Activated naive CD4-positive, alpha-beta T cell treated with anti-CD3 and anti-CD28 coated beads, Interleukin-2, amount 10 ng/mL, durations not matched to agents 7 days and 5 days (primary cell): ENCODE results near the gene LAT.
"Not testable (repeated sequence)": the region's sequence is repeated elsewhere in the genome, so short reads cannot be mapped to it uniquely, and the experiment has no call there.

ENCODE experiments used
- CTCF ChIA-PET: fragments of 350-600 bp; sonication (Branson Sonifier 250); formaldehyde crosslinking; loops from one replicate; lab custom pipeline; 2021; ENCODE audit warnings: antibody characterized with exemption; lab: Charles Lee
- DNase-seq: peaks from one replicate; pipeline ENCODE4 v3.0.0-alpha.2; 2020
- H3K27ac Mint-ChIP-seq: one replicate; pipeline ENCODE4 v1.8.0; 2021; ENCODE audit warnings: mild to moderate bottlenecking, moderate library complexity, mixed read lengths
- H3K27me3 Mint-ChIP-seq: one replicate; pipeline ENCODE4 v1.8.0; 2021; ENCODE audit warnings: mild to moderate bottlenecking, mixed read lengths
- H3K36me3 Mint-ChIP-seq: one replicate; pipeline ENCODE4 v1.8.0; 2021; ENCODE audit warnings: mixed read lengths
- H3K4me1 Mint-ChIP-seq: one replicate; pipeline ENCODE4 v1.8.0; 2021; ENCODE audit warnings: mixed read lengths
- H3K4me3 Mint-ChIP-seq: one replicate; pipeline ENCODE4 v1.8.0; 2021; ENCODE audit warnings: mild to moderate bottlenecking, moderate library complexity, mixed read lengths
- H3K9me3 Mint-ChIP-seq: one replicate; pipeline ENCODE4 v1.8.0; 2021; ENCODE audit warnings: mixed read lengths

The LAT gene, protein sequence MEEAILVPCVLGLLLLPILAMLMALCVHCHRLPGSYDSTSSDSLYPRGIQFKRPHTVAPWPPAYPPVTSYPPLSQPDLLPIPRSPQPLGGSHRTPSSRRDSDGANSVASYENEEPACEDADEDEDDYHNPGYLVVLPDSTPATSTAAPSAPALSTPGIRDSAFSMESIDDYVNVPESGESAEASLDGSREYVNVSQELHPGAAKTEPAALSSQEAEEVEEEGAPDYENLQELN

DNA sequence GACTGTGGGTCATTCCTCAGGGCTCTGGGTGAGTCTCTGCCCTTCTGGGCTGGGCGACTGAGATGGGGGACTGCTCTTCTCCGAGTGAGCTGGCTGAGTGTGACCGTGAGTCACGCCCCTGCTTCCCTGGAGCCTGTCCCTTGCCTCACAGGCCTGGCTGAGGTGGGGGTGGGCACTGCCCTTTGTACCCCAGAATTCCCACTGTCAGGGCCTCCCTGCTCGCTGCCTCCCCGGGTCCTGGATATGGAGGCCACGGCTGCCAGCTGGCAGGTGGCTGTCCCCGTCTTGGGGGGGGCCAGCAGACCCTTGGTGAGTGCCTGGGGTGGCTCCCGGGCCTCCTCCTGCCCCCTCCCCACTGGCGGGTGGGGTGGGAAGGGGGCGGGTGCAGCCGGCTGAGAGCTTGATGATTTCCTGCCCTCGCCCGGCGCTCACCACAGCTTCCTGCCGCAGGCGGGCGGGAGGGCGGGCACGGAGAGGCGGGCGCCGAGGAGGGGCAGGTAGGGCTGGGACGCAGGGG, at the start of gene LAT:
TSS of gene LAT (plus strand) at position 434 of the 517 bp plus-strand sequence. CDS start 366 bp downstream, outside the sequence.
- Mint-ChIP-seq H3K27me3 (no peaks in the 10 kb centered on the region), H3K4me3 (peak within 1 kb of the TSS; percentile 100), H3K9me3 (peaks cover 12% of the 10 kb centered on the region), H3K36me3 (peaks cover 81% of the 10 kb centered on the region), H3K4me1 (peaks cover 55% of the 10 kb centered on the region), H3K27ac (peak within 1 kb of the TSS; percentile 96)
- peak; percentile 87 for DNase-seq
- CTCF ChIA-PET: interaction anchor here (0.9 to 1.1 kb wide), 3 partner anchors 11 to 1071 kb away, joined by 3 to 5 read pairs (median 3); partner anchors contain the start of gene SPNS1

DNA sequence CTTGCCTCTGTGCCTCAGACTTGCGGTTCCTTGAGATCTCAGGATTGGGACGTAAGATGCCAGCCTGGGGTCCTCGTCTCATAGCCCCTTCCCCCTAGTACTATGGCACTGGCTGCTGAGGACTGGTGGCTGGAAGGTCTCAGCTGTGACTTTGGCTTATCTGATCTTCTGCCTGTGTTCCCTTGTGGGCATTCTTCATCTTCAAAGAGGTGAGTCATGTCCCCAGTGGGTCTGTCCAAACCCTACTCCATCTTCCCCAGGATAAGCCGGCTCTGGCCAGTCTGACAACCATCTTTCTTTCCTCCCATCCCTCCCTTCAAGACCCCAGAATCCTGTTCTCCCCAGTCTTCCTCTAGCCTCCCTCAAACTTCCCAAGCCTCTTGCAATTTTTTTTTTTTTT, 49.5 kb upstream of the LAT start:
- Mint-ChIP-seq H3K4me1 (peaks cover 34% of the 10 kb centered on the region), H3K36me3 (no peaks in the 10 kb centered on the region), H3K27ac (no peak overlapping the region), H3K9me3 (no peaks in the 10 kb centered on the region), H3K27me3 (peaks cover 34% of the 10 kb centered on the region), H3K4me3 (peak overlapping the region; percentile 29)
- DNase-seq: no peak
- CTCF ChIA-PET: interaction anchor here (1.8 kb wide), 1 partner anchor 9 kb away, joined by 12 read pairs; no protein-coding TSS in a partner anchor

DNA sequence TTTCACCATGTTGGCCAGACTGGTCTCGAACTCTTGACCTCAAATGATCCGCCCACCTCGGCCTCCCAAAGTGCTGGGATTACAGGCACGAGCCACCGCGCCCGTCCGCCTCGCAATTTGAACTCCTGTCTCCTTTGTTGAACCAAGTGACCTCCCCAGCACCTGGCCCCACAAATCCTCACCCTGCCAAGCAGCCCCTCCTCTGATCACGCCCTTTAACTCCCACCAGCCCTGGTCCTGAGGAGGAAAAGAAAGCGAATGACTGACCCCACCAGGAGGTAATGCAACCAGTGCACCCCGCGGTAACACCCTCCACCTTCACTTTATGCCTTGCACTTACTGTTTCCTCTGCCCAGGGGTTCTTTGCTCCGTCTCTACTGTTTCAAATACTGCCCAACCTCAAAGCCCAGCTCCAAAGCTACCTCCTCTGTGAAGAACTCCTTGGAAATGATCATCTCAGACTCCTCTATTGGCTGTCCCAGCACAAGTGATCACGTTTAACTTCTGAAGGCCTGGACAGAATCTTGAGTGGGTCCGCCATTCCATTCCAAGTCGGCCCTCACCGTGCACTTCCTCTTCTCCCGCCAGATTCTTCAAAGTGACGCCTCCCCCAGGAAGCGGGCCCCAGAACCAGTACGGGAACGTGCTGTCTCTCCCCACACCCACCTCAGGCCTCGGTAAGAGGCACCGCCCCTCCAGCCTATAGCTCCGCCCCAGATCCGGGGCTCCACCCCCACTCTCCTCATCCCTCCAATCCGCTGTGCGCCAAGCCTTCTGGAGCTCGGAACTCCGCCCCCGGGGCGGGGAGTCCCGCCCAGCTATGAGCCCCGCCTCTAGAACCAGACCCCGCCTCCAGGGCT, 48.7 kb upstream of the LAT start:
- peak overlapping the region; percentile 39 for H3K27ac Mint-ChIP-seq
- CTCF ChIA-PET: interaction anchor here (1.0 to 1.9 kb wide), 3 partner anchors 9 to 12 kb away, joined by 3 to 12 read pairs (median 5); partner anchors contain the start of gene RABEP2

DNA sequence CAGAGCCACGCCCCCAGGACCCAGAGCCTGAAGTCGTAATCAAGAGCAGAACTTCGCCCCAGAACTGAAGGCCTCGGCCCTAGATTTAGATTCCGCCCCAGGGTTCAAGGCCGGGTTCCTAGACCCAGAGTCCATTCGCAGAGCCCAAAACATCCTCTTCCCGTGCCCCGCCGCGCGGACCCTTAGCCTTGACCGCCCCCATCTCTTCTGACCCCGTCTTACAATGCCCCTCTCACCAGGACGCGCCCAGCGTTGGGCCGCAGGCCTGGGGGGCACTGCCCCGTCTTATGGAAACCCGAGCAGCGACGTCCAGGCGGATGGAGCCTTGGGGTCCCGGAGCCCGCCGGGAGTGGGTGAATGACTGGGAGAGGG, 48.1 kb upstream of the LAT start:
- Mint-ChIP-seq H3K27ac (peak overlapping the region; percentile 39), H3K9me3 (no peaks in the 10 kb centered on the region), H3K36me3 (no peaks in the 10 kb centered on the region), H3K27me3 (peaks cover 34% of the 10 kb centered on the region), H3K4me1 (peaks cover 25% of the 10 kb centered on the region), H3K4me3 (peak overlapping the region; percentile 68)
- DNase-seq: no peak
- CTCF ChIA-PET: interaction anchor here (1.0 to 1.9 kb wide), 3 partner anchors 8 to 12 kb away, joined by 3 to 12 read pairs (median 5); partner anchors contain the start of gene RABEP2

More for the DNA sequence above, 48.7 kb upstream of the LAT start:
- peak; percentile 87 for DNase-seq
- peaks cover 34% of the 10 kb centered on the region for H3K27me3 Mint-ChIP-seq
- H3K4me1 Mint-ChIP-seq: peaks cover 26% of the 10 kb centered on the region
- no peaks in the 10 kb centered on the region for H3K36me3 Mint-ChIP-seq
- no peaks in the 10 kb centered on the region for H3K9me3 Mint-ChIP-seq
- H3K4me3 Mint-ChIP-seq: peak overlapping the region; percentile 68

DNA sequence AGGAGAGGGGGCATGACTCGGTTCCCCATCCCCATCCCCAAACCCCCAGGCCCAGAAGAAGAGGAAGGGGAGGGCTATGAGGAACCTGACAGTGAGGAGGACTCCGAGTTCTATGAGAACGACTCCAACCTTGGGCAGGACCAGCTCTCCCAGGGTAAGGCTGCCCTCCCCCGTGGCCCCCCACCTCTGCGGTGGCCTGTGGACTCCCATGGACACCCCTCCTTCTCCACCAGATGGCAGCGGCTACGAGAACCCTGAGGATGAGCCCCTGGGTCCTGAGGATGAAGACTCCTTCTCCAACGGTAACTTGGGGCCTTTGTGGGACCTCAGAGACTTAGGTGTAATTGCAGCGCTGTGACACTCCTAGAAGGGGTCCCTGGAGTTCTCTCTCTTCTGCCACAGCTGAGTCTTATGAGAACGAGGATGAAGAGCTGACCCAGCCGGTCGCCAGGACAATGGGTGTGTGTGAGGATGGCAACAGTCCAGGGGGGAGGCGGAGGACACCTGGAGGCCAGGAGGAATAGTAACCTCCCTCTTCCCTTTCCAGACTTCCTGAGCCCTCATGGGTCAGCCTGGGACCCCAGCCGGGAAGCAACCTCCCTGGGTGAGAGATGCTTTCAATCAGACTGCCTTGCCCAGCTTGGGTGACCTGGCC, 47.5 kb upstream of the LAT start:
- CTCF ChIA-PET: interaction anchor here (1.9 kb wide), 1 partner anchor 11 kb away, joined by 5 read pairs; no protein-coding TSS in a partner anchor
- Mint-ChIP-seq H3K4me3 (no peak overlapping the region), H3K27me3 (peaks cover 34% of the 10 kb centered on the region), H3K4me1 (peaks cover 25% of the 10 kb centered on the region), H3K9me3 (no peaks in the 10 kb centered on the region), H3K27ac (no peak overlapping the region), H3K36me3 (no peaks in the 10 kb centered on the region)
- DNase-seq: no peak

DNA sequence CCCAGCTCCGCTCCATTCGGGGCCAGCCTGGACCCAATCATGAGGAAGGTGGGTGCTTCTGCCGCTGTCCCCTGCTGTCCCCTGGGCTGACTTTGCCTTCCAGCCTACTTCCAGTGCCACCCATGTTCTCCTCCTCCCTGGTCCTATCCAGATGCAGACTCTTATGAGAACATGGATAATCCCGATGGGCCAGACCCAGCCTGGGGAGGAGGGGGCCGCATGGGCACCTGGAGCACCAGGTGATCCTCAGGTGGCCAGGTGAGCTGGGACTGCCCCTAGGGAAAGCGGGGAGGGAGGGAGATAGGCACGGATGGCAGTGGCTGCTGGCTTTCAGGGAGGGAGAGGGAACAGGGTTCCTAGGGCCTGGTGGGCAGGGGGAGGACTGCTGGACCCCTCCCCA, 46.1 kb upstream of the LAT start:
- Mint-ChIP-seq H3K36me3 (no peaks in the 10 kb centered on the region), H3K4me3 (no peak overlapping the region), H3K9me3 (no peaks in the 10 kb centered on the region), H3K27ac (no peak overlapping the region), H3K27me3 (peaks cover 34% of the 10 kb centered on the region), H3K4me1 (peaks cover 29% of the 10 kb centered on the region)
- CTCF ChIA-PET: no interaction called here
- no peak for DNase-seq

DNA sequence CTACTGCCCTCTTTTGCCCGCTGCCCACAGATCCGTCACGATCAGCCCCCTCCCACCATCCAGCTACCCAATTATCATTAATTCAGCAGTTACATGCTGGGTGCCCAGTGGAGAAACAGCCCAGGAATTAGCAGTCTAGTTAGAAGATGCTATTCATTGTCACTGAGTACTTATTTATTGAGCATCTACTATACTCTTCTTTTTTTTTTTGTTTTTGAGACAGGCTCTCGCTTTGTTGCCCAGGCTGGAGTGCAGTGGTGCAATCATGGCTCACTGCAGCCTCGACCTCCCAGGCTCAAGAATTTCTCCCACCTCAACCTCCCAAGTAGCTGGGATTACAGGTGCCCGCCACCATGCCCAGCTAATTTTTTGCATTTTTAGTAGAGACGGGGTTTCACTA, 45.0 kb upstream of the LAT start:
- peaks cover 30% of the 10 kb centered on the region for H3K4me1 Mint-ChIP-seq
- not testable (repeated sequence) for H3K27ac Mint-ChIP-seq, H3K36me3 Mint-ChIP-seq

DNA sequence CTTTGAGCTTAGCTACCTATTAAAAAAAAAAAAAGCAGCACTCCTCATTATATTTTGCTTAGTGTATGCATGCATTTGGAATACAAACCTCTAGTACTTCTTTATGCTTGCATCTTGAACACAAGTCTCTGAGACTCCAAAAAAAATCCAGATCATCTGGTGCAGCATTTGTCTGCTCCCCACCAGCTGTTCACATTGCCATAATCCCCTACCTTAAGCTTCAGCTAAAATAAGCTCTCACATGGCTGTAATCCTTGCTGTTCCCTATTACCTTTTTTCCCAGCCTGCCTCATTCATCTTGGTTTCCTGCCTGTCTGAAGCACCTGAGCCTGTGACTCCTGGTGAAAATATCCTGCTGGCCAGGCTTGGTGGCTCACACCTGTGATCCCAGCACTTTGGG, 41.6 kb upstream of the LAT start:
- Mint-ChIP-seq H3K4me3 (no peak overlapping the region), H3K36me3 (no peaks in the 10 kb centered on the region), H3K27ac (no peak overlapping the region), H3K27me3 (peaks cover 25% of the 10 kb centered on the region), H3K9me3 (no peaks in the 10 kb centered on the region), H3K4me1 (peaks cover 20% of the 10 kb centered on the region)
- CTCF ChIA-PET: interaction anchor here (1.9 to 7.2 kb wide), 2 partner anchors 64 to 69 kb away, joined by 6 to 66 read pairs; partner anchors contain the start of gene ATP2A1
- no peak for DNase-seq

More for the DNA sequence above, 45.0 kb upstream of the LAT start:
- DNase-seq, H3K4me3 Mint-ChIP-seq, H3K9me3 Mint-ChIP-seq: not testable (repeated sequence)
- H3K27me3 Mint-ChIP-seq: peaks cover 34% of the 10 kb centered on the region
- CTCF ChIA-PET: interaction anchor here (0.6 kb wide), 1 partner anchor 75 kb away, joined by 3 read pairs; no protein-coding TSS in a partner anchor

DNA sequence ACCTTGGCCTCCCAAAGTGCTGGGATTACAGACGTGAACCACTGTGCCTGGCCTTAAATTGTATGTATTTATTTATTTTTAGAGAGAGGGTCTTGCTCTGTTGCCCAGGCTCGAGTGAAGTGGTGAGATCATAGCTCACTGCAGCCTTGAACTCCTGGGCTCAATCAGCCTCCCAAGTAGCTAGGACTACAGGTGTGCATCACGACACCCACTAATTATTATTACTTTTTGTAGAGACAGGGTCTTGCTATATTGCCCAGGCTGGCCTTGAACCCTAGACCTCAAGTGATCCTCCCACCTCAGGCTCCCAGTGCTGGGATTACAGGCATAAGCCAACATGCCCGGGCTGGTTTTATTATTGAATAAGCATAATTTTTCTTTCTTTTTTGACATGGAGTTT, 38.2 kb upstream of the LAT start:
- no peaks in the 10 kb centered on the region for H3K9me3 Mint-ChIP-seq
- no peak overlapping the region for H3K27ac Mint-ChIP-seq
- peaks cover 29% of the 10 kb centered on the region for H3K4me1 Mint-ChIP-seq
- H3K27me3 Mint-ChIP-seq: peaks cover 16% of the 10 kb centered on the region
- CTCF ChIA-PET: interaction anchor here (1.2 to 7.2 kb wide), 4 partner anchors 24 to 100 kb away, joined by 3 to 66 read pairs (median 6); partner anchors contain the start of genes SH2B1 and TUFM
- peaks cover 6% of the 10 kb centered on the region for H3K36me3 Mint-ChIP-seq
- no peak for DNase-seq
- no peak overlapping the region for H3K4me3 Mint-ChIP-seq

DNA sequence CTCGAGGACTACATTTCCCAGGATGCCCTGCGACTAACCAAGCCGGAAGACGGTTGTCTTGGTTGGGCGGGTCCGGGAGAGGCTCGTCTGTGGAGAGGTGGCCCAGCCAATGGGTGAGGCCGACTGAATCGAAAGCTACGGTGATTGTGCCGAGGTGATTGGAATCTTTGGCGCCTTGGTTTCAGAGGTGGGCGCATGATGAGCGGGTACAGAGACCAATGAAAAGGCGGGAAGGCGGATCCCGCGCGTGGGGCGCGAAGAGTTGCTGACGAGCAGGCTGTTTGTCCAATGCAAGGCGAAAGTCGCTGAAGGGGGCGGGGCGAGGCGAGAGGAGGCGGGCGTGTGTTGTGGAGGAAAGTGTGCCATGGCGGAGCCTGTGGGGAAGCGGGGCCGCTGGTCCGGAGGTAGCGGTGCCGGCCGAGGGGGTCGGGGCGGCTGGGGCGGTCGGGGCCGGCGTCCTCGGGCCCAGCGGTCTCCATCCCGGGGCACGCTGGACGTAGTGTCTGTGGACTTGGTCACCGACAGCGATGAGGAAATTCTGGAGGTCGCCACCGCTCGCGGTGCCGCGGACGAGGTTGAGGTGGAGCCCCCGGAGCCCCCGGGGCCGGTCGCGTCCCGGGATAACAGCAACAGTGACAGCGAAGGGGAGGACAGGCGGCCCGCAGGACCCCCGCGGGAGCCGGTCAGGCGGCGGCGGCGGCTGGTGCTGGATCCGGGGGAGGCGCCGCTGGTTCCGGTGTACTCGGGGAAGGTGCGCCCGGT, 34.0 kb upstream of the LAT start, which contains the start of gene NFATC2IP:
TSS of gene NFATC2IP (plus strand) at position 290 of the 762 bp plus-strand sequence. CDS start at position 365, 75 bp downstream.
- H3K27me3 Mint-ChIP-seq: peaks cover 12% of the 10 kb centered on the region
- CTCF ChIA-PET: no interaction called here
- H3K27ac Mint-ChIP-seq: peak within 1 kb of the TSS; percentile 96
- H3K9me3 Mint-ChIP-seq: no peaks in the 10 kb centered on the region
- DNase-seq: peak; percentile 100
- peaks cover 35% of the 10 kb centered on the region for H3K4me1 Mint-ChIP-seq
- peaks cover 29% of the 10 kb centered on the region for H3K36me3 Mint-ChIP-seq
- peak within 1 kb of the TSS; percentile 98 for H3K4me3 Mint-ChIP-seq

DNA sequence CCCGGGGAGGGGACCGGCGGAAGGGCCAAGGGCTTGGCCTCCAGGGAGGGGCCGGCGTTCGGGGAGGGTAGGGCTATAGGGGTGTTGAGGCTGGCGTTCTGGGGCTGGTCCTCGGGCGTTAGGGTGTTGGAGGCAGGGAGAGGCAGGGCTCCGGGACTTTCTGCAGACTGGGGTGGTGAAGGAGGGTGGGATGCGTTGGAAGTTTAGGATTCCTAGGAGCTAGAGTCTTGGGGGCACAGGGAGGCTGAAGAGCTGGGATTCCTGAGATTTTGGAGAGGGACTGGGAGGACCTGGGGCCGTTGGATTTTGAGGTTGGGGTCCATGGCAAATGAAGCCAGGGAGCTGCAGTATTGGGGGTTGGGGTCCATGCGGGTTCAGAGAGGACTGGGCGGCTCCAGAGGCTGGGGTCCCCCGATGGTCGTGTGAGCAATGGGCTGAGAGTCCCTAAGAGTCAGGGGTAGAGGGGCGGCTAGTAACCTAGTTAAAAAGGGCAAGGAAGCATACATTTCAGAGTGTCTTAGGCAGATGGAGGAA, 33.4 kb upstream of the LAT start:
- no peaks in the 10 kb centered on the region for H3K9me3 Mint-ChIP-seq
- peak overlapping the region; percentile 96 for H3K27ac Mint-ChIP-seq
- CTCF ChIA-PET: no interaction called here
- peak; percentile 73 for DNase-seq
- peaks cover 33% of the 10 kb centered on the region for H3K36me3 Mint-ChIP-seq
- H3K4me3 Mint-ChIP-seq: peak overlapping the region; percentile 98
- H3K4me1 Mint-ChIP-seq: peaks cover 33% of the 10 kb centered on the region
- H3K27me3 Mint-ChIP-seq: peaks cover 11% of the 10 kb centered on the region

DNA sequence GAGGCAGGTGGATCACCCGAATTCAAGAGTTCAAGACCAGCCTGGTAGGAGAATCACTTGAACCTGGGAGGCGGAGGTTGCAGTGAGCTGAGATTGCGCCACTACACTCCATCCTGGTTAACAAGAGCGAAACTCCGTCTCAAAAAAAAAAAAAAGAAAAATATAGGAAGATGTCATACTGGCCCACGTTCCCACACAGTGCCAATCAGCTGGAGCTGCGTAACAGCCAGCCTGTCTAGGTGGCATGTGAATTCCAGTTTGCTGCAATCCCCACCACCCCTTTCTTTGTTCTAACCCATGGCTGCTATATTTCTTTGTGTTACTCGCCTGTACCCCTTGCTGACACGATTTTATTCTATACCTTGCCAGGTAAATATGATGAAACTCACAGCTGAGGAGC, 26.6 kb upstream of the LAT start:
- Mint-ChIP-seq H3K9me3 (no peaks in the 10 kb centered on the region), H3K27me3 (no peaks in the 10 kb centered on the region), H3K4me3 (no peak overlapping the region), H3K4me1 (peaks cover 9% of the 10 kb centered on the region), H3K27ac (no peak overlapping the region), H3K36me3 (peaks cover 63% of the 10 kb centered on the region)
- no peak for DNase-seq
- CTCF ChIA-PET: no interaction called here

DNA sequence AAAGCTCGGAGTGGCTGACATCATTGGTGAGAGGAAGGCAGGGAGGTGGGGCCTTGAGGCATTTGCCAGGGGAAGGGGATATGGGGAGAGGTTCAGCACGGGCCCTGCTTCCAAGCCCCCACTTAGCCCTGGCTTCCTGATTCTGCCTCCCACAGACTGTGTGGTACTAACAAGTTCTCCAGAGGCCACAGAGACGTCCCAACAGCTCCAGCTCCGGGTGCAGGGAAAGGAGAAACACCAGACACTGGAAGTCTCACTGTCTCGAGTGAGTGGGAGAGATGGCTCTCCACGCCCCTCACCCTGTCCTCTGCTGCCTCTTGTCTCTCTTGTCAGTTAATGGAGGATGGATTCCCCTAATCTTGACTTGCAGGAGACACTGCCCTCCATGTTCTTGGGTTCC, 26.0 kb upstream of the LAT start:
- no peaks in the 10 kb centered on the region for H3K9me3 Mint-ChIP-seq
- H3K36me3 Mint-ChIP-seq: peaks cover 65% of the 10 kb centered on the region
- no peak overlapping the region for H3K4me3 Mint-ChIP-seq
- H3K4me1 Mint-ChIP-seq: peaks cover 5% of the 10 kb centered on the region
- H3K27me3 Mint-ChIP-seq: no peaks in the 10 kb centered on the region
- DNase-seq: no peak
- H3K27ac Mint-ChIP-seq: no peak overlapping the region
- CTCF ChIA-PET: no interaction called here
